WI38 (cell line): Measurements from ENCODE around the gene RANBP9.

Experiments
- H3K4me3 ChIP-seq: 2 replicates; pipeline ENCODE4 v1.5.1; 2011; ENCODE audit warnings: low read depth, mild to moderate bottlenecking, control low read depth, low read length
- TF ChIP-seq, protein P1 (sequence below): IDR thresholded peaks from 2 replicates; pipeline ENCODE4 v1.5.1; 2012; ENCODE audit warnings: low read depth, mild to moderate bottlenecking, control low read depth, low read length

The RANBP9 gene

DNA sequence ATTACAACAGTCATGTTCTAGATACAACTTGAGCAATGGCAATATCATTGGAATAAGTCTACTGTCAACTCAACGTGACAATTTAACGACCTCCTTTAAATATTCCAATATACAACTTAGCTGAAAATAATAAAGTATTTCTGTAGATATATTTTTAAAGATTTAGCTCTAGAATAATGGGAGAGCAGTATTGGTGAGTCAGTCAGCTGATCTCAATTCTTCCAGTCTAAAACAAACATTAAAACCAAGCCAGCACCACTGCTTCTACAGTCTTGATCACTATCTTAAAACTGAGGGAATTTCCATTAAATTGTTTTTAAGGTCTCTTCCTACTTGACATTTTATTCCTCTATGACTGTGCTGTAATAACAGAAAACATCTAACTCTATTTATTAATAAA, 58.3 kb downstream of the RANBP9 start:
- TF ChIP-seq, protein P1, sequence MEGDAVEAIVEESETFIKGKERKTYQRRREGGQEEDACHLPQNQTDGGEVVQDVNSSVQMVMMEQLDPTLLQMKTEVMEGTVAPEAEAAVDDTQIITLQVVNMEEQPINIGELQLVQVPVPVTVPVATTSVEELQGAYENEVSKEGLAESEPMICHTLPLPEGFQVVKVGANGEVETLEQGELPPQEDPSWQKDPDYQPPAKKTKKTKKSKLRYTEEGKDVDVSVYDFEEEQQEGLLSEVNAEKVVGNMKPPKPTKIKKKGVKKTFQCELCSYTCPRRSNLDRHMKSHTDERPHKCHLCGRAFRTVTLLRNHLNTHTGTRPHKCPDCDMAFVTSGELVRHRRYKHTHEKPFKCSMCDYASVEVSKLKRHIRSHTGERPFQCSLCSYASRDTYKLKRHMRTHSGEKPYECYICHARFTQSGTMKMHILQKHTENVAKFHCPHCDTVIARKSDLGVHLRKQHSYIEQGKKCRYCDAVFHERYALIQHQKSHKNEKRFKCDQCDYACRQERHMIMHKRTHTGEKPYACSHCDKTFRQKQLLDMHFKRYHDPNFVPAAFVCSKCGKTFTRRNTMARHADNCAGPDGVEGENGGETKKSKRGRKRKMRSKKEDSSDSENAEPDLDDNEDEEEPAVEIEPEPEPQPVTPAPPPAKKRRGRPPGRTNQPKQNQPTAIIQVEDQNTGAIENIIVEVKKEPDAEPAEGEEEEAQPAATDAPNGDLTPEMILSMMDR = no peak
- H3K4me3 ChIP-seq = no peak overlapping the region

DNA sequence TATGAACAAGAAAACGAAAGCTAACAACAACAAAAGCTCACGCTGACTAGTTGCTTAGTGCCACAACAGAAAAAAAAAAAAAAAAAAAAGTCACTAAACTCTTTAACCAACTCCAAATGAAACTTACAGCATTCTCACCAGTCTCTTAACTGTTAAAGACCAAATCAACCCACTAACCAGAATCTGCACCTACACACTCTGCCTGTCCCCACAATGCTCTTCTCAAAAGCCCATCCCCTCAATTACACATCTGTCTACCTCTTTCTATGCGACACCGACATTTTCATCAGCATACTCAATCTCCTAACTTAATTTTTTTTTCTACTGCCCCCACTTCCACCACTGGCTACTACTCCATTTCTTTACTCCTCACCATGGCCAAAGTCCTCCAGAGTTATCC, 62.2 kb downstream of the RANBP9 start:
- H3K4me3 ChIP-seq = no peak overlapping the region
- TF ChIP-seq, protein P1 = no peak

DNA sequence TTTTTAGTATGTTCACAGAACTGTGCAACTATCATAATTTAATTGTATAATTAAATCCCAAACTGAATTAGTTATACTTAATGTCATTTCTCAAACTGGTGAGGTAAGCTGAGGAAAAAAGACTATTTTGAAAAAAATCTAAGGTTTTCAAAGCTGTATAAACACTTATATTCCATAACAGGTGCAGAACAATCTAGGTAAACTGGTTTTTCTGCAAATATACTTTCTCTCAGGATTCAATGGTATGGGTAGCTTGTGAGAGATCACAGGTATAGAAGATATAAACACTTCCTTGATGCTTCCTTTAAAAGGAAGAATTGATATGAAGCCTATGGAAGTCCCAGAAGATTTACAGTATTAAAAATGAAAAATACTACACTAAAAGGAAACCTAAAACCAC, 62.8 kb downstream of the RANBP9 start:
- TF ChIP-seq, protein P1 = no peak
- H3K4me3 ChIP-seq = no peak overlapping the region

DNA sequence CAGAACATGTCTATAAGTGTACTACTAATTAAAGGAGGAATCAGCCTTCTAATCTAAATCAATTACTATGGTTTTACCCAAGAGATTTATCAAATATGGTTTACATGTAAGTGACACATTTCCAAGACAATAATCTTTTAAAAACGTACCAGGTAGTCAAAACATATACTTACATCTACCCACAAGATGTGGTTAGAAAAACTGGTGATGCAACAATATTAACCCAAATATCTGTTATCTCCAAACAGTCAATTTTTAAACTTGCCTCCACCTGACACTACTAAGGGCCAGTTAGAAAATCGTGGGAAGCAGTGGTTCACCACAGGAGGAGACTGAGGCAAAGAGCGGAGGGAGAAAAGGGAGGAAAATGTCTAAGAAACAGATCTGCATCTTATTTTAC, 68.5 kb downstream of the RANBP9 start:
- TF ChIP-seq, protein P1 = no peak
- H3K4me3 ChIP-seq = no peak overlapping the region

DNA sequence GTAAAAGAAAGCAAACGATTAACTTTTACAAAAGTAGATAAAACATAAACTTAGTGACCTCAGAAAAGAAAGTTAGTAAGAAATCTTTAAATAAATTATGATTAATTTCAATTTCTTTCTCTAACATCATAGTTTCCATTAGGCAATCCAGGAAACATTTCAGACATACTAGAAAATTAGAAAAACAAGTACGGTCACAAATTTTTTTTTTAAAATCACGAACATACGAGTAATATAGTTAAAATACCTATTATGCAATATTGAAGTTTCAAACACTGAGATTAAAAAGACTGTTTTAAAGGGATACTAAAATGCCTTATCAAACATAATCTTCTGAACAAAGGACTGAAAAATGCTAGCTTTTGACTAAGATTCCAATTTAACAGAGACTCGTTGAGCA, 70.3 kb downstream of the RANBP9 start:
- TF ChIP-seq, protein P1 = no peak

DNA sequence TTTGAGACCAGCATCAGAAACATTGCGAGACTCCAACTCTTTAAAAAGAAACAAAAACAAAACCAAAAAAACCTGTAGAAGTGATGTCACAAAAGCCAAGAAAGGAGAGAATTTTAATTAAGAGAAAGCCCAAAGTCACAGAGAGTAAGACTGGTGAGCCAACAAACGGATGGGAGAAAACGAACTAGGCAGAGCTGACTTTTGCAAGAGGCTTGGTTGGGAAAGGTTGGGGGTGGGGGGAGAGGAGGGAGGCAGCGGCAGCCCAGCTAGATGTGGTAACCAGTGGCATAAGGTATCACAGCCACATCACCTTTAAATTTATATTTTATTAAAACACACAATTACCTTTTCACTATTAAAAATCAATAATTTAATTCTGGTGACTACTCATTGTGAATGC, 73.0 kb downstream of the RANBP9 start:
- H3K4me3 ChIP-seq = no peak overlapping the region
- TF ChIP-seq, protein P1 = no peak

More for the DNA sequence above, 70.3 kb downstream of the RANBP9 start:
- H3K4me3 ChIP-seq = no peak overlapping the region

DNA sequence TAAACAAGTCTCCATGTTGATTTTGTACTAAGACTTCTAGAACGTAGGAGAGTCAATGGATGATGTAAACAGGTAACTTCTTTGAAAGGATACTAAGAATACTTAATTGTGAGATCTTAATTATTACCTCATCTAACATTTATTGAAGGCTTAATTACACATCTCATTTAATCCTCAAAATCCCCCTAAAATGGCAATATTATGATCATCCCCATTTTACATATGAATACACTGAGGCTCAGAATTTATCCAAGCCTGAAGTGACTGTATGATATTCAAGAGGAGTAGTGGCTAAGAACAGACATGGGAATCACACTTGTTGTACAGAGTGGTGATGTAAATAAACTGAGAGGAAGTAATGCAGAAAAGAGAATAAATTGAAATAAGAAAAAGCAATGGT, 73.6 kb downstream of the RANBP9 start:
- TF ChIP-seq, protein P1 = no peak
- no peak overlapping the region for H3K4me3 ChIP-seq
